DMS153 treated with DMSO at 0.1 percent for 48 hours (cell line): Measurements from ENCODE around the gene KARS1.
"Not testable (repeated sequence)": the region's sequence is repeated elsewhere in the genome, so short reads cannot be mapped to it uniquely, and the experiment has no call there.

Experiments
- DNase-seq: peaks from one replicate; lab custom pipeline; 2025; ENCODE audit not compliant: unreplicated experiment; lab: John Stamatoyannopoulos, UW

Gene KARS1

DNA sequence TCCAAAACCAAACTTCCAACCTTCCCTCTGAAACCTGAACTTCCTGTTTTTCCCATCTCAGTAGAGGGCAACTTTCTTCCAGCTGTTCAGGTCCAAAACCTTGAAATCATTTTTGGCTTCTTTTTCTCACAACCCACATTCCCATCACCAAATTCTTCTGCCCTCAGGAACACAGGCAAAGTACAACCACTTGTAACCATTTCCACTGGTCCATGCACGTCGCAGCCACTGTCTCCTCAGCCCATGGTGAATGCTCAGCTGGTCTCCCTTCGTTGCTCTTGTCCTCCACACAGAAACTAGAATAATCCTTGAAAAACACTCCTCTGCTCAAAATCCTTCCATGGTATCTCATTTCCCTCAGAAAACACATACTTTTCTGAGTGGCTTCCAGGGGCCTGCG lies 20.7 kb downstream of the KARS1 start:
- DNase-seq: no peak

GRCh38 chr16:75624921-75625334 lies 22.5 kb downstream of the KARS1 start:
- DNase-seq: no peak

DNA sequence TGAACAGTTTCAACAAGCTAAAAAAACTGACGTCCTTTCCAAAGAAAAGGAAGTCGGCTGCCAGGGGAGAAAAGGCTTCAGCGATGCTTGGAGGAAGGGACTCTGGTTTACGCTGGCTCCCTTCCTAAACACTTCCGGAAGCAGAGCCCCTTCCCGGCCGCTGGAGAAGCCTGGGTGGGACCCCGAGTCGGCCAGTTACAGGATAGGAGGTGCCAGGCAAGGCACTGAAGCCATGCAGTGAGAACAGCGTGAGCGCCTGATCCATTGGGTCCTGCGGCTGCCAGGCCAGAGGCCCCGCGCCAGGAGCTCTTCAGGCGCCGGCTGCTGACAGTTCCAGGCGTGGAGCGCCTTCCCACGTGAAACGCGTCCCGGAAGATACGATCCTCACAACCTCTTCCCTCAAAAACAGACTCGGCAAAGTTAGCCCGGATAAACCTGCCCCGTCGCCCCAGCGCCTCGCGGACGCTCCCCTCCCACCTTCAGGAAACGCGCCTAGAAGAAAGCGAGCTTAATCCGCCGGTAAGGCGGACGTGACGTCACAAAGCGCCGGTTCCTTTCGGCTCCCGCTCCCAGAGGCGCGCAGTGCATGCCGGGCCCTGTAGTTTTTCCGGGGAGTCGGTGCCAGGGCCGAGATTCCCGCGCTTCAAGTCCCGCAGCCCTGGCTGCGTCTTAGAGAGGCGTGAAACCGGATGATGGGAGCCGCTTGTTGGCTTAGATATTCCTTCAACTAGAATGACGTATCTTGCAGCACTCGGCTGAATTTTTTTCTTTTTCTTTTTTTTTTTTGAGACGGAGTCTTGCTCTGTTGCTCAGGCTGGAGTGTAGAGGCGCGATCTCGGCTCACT lies 24.5 kb downstream of the KARS1 start, which contains the start of gene ADAT1:
Gene ADAT1, minus strand, starts transcription at position 521 of the 845 bp plus-strand sequence. CDS start 2,482 bp downstream, outside the sequence.
- peak; percentile 96 for DNase-seq

DNA sequence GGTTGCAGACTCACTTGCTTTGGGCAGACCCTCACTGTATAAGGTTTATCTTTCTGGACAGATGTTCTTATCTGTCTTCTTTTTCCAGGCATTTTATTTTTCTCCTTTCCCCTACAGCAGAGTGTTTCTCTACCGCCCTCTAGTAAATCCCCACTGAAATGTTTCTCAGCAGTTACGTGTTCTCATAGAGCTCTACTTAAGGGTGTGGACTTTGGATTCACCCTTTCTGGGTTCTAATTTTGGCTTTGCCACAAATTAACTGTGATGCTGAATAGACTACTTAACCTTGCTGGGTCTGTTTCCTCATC lies 26.3 kb downstream of the KARS1 start:
- no peak for DNase-seq

DNA sequence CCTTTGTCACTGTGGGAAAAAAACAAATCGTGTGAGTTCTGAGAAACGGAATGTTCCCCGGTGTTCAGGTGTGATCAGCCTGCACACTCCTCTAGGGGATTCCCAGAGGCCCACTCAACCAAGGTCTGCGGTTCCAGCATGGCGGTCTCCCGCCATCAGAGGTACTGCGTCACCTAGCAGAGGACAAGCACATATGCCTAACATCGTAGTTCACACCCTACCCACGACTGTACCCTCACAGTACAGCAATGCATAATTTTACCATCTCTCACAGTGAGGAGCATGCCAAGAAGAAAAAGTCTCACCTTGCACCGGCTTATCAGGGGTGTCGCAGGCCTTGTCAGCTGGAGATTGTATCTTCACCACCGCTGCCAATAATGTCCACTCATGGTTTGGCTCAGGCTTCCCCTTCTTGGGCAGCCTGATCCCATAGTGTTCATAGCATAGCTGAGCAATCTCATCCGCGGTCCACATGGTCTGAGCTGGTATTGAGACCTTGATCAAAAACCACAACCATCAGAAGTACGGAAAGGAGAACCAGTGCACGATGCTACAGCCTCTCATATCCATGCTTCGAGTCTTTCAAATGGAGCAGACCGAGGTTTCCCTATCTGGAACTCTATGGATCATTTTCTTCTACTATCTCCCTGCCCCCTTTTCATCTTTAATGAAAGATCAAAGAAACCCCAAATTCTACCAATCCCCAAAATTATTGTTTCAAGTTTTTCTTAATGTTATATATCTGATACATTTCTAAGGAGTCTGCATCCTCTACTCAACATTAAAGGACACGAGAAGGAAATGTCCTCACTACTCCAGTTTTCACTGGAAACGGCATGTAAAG lies 26.9 kb downstream of the KARS1 start:
- DNase-seq: no peak

DNA sequence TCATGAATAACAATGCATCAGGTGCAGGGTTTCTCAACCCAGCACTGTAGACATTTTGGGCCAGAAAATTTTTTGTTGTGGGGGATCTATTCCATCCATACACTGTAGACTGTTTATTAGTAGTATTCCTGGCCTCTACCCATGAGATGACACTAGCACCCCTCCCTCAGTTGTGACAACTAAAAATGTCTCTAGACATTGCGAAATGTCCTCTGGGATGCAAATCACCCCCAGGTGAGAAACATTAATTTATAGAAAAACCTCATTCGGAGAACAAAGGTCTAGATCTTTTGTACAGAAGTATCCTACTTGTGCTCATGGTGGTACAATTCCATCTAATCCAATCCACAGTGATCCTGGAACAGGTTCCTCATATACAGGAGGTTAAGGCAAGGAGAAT lies 28.7 kb downstream of the KARS1 start:
- no peak for DNase-seq

- no peak for DNase-seq
These were observed 30.3 kb downstream of the KARS1 start for GRCh38 chr16:75617121-75617520.

- DNase-seq: no peak
These were observed 30.9 kb downstream of the KARS1 start for GRCh38 chr16:75616521-75617010.

- no peak for DNase-seq
These were observed 31.8 kb downstream of the KARS1 start for GRCh38 chr16:75615619-75616018.

GRCh38 chr16:75614066-75614897 lies 33.2 kb downstream of the KARS1 start:
- no peak for DNase-seq

DNA sequence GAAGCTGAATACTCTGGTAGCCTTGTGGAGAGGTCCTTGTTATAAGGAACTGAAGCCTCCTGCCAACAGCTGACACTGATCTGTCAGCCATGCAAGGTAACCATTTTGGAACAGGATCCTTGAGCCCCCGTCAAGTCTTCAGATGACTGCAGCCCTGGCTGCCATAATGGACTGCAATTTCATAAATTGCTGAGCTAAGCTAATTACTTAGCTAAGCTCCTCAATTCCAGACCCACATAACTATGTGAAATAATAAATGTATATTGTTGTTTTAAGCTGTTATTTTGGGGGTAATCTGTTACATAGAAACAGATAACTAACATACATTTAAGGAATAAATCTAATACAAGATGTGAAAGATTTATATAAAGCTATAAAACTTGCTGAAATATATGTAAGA lies 41.0 kb downstream of the KARS1 start:
- no peak for DNase-seq

GRCh38 chr16:75603241-75603640 lies 44.2 kb downstream of the KARS1 start:
- no peak for DNase-seq

DNA sequence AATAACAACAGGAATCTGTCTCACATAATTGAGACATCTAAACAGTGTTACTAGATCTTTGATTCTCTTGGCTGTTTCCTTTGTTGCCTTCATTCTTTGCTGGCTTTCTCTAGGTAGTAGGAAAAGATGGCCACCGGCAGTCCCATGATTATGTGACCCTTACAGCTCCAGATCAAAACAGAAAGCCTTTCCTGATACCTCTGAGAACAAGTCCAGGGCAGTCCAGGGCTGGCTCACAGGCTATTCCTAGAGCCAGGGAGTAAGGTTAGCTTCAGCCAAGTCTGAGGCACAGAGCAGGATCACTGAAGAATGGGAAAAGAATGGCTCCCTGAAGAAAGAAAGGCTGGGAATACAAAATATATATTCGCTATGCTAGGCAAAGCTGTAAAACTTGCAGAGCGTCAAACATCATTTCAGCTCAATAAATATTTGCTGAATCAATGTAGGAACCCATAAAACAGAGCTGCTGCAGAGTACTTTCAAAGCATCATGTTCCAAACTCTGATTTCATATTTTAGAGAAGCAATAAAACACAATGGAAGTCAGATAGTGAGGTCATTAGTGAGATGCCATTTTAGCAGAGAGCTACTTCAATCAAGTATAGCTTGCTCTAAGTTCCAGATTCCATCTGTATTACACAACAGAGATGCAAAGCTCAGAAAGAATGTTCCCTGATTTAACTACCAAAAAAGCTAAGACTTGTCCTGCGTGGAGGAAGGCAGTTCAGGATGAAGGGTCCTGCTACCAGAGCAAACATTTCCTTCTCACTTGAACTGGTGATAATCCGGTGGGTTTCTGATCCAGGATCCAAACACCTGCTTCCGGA lies 47.8 kb downstream of the KARS1 start:
- no peak for DNase-seq

DNA sequence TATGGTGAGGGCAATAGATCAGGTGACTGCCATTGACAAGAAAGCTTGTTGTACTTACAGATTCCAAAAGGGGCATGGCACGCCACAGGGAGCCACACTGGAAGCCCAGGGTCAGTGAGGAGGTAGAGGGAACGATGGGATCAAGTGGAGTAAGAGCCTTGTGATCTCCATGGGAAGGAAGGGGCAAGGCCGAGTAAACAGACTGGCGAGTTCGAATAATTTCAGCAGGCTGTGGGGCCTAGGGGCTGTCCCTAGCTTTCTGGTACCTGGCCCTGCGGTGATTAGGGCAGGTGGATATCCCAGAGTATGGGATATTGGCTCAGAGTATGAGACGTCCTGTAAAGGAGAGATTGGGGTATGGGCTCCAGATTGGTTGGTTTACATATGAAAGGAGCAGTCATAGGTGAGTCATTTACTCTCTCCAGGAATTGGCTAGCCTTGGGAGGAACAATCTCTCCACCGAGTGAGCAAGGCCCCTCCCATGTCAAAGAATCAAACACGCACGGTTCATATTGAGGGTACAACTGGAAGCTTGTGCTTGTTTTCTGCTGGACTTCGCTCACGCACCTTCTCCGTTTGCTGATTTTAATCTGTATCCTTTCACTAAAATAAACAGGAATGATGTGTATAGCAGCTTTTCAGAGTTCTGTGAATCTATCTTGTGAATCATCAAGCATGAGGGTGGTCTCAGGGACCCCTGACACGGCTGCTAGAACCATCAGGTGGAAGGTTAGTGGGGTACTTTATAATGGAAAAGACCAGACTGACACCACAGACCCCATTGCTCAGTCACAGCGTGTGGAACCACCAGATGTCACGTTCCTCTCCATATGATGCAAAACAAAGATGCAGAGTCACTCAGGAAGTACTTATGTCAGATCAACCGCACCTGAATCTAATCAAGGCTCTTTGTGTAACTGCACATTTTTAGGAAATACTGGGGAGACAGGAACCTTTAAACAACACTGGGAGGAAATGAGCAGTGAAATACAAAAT lies 53.3 kb downstream of the KARS1 start:
- peak; percentile 68 for DNase-seq

DNA sequence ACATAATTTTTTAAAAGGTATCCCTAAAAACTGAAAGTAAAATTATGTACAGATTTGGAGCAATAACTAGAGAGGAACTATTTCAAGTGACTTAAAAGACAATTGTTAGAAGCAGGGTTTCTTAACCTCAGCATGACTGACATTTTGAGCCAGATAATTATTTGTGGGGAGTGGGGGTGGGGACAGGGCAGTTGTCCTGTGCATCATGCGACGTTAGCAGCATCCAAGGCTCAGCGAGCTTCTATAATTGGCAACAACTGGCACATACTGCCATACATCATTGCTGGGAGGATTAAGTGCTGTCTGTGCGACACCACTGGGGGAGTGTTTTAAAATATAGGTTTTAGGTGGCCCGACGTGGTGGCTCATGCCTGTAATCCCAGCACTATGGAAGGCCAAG lies 54.2 kb downstream of the KARS1 start:
- no peak for DNase-seq

DNA sequence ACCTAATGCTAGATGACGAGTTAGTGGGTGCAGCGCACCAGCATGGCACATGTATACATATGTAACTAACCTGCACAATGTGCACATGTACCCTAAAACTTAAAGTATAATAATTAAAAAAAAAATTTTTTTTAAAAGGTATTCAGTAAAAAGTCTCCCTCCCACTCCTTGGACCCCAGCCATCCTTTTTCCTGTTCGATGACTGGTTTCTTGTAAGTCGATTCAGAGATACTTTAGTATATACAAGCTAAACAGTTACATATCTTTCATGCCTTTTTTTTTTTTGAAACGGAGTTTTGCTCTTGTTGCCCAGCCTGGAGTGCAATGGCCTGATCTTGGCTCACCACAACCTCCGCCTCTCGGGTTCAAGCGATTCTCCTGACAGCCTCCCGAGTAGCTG lies 55.5 kb downstream of the KARS1 start:
- DNase-seq: not testable (repeated sequence)

GRCh38 chr16:75590920-75591843 lies 56.3 kb downstream of the KARS1 start:
- DNase-seq: no peak

DNA sequence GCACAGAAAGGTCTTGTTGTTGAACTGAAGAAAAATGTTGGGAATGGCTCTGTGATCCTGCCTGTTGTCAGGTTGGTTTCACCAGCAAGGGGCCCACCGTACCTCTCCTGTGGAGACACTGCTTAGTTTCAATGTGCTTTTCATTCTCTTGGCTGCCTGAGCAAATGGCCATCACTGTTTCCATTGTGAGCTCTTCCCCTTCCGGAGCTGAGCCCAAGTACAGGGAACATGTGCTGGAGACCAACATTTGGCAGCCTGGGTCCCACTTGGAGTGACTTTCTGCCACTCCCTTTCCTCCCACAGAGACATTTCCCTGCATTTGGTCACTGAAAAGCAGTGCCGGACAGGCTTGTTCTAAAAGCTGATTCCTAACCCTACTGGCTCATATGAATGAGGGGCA lies 58.2 kb downstream of the KARS1 start:
- DNase-seq: no peak
